GM12878 (cell line): ENCODE data around the gene HNRNPR. TPM values are rescaled to one million over a fixed set of nuclear protein-coding genes. Genes with fewer than 3 reads are reported as not detected.
A peak's percentile ranks its signal among the peaks of the same experiment; 100 is the strongest.

Experiments used
- ATAC-seq: fragments of 200-7000 bp; cut with Tn5 transposase; 3 replicates; pipeline ENCODE4 v1.9.1; 2020; ENCODE audit warnings: mild to moderate bottlenecking, moderate library complexity
- BruUV-seq: library from RNA; stranded (reverse); fragments of 400-500 nt; replicated peaks from 2 replicates; lab custom pipeline; 2021; lab: Mats Ljungman, UMichigan
- CTCF ChIA-PET: fragments of 300-600 bp; sonication (Branson Sonifier 250); formaldehyde crosslinking; extraction: SDS; loops from one replicate; lab custom pipeline; 2021; ENCODE audit warnings: inconsistent platforms; lab: Yijun Ruan, JAX
- POLR2A ChIA-PET: fragments of 350-600 bp; formaldehyde crosslinking; extraction: SDS; loops from one replicate; lab custom pipeline; 2021; ENCODE audit warnings: inconsistent platforms; lab: Charles Lee
- RAD21 ChIA-PET: fragments of 300-600 bp; sonication (Branson Sonifier 250); formaldehyde crosslinking; loops from one replicate; lab custom pipeline; 2023; ENCODE audit warnings: antibody characterized with exemption; ENCODE audit not compliant: unreplicated experiment; lab: Charles Lee
- SMC1A ChIA-PET: fragments of 300-600 bp; sonication (Branson Sonifier 250); formaldehyde crosslinking; loops from one replicate; lab custom pipeline; 2023; ENCODE audit not compliant: unreplicated experiment, uncharacterized antibody; lab: Charles Lee
- DNase-seq: peaks from one replicate; pipeline ENCODE4 v3.0.0-alpha.2; 2011; ENCODE audit warnings: low read depth, low spot score
- FAIRE-seq: peaks from 3 replicates; lab custom pipeline; 2011; peaks lifted over from hg19 to GRCh38; lab: Jason Lieb, UNC
- H2AFZ ChIP-seq: 2 replicates; pipeline ENCODE4 v1.6.0; 2011; ENCODE audit warnings: low read depth, low read length, control low read depth; ENCODE audit not compliant: control insufficient read depth
- H3K27ac ChIP-seq: 2 replicates; pipeline ENCODE4 v1.5.1; 2011; ENCODE audit warnings: control low read depth; ENCODE audit not compliant: control insufficient read depth, insufficient read depth
- H3K27me3 ChIP-seq, 2 experiments: replicated peaks in 1 of 2; 2 replicates each; pipeline versions ENCODE4 v1.6.0 to v1.6.1; 2011; ENCODE audit warnings: low read length in 1 of 2; ENCODE audit not compliant: control insufficient read depth in 2 of 2, insufficient read depth in 2 of 2
- H3K36me3 ChIP-seq, 2 experiments: 2 replicates each; pipeline ENCODE4 v1.5.1; 2011; ENCODE audit warnings: low read length in 1 of 2; ENCODE audit not compliant: control insufficient read depth in 2 of 2, insufficient read depth in 2 of 2
- H3K4me1 ChIP-seq: 2 replicates; pipeline ENCODE4 v1.6.1; 2011; ENCODE audit warnings: mild to moderate bottlenecking, low read length, moderate library complexity, mixed read lengths; ENCODE audit not compliant: control insufficient read depth, insufficient read depth
- H3K4me2 ChIP-seq: 2 replicates; pipeline ENCODE4 v1.6.0; 2011; ENCODE audit warnings: control low read depth; ENCODE audit not compliant: control insufficient read depth, insufficient read depth
- H3K4me3 ChIP-seq: fragments of 200-600 bp; sonication (generic); 2 replicates; pipeline ENCODE4 v1.5.1; 2016
- H3K79me2 ChIP-seq: 2 replicates; pipeline ENCODE4 v1.6.0; 2011; ENCODE audit warnings: low read length; ENCODE audit not compliant: control insufficient read depth, insufficient read depth
- H3K9ac ChIP-seq: 2 replicates; pipeline ENCODE4 v1.8.0; 2011; ENCODE audit warnings: low read length, control low read depth, mixed read lengths; ENCODE audit not compliant: control insufficient read depth, insufficient read depth
- H3K9me3 ChIP-seq: replicated peaks from 3 replicates; pipeline ENCODE4 v1.5.1; 2011; ENCODE audit warnings: mild to moderate bottlenecking, low read length; ENCODE audit not compliant: control insufficient read depth, insufficient read depth
- H4K20me1 ChIP-seq: 2 replicates; pipeline ENCODE4 v1.6.0; 2011; ENCODE audit not compliant: control insufficient read depth, insufficient read depth
- E2F4 ChIP-seq: IDR thresholded peaks from 2 replicates; pipeline ENCODE4 v1.6.1; 2012; ENCODE audit warnings: low read depth, low read length, improper control_type of control experiment
- FOXM1 ChIP-seq: IDR thresholded peaks from 2 replicates; pipeline ENCODE4 v1.6.1; 2012; ENCODE audit warnings: low read depth, mild to moderate bottlenecking, inconsistent platforms, low read length, moderate library complexity
- HSF1 ChIP-seq: fragments of 150-350 bp; IDR thresholded peaks from 2 replicates; pipeline ENCODE4 v1.6.1; 2014; ENCODE audit warnings: mild to moderate bottlenecking, low read depth, low read length
- NR2C1 ChIP-seq: fragments of 450-650 bp; IDR thresholded peaks from 2 replicates; pipeline ENCODE4 v1.6.1; 2017; ENCODE audit warnings: antibody characterized with exemption, mild to moderate bottlenecking, moderate library complexity
- SMARCA5 ChIP-seq: fragments of 450-650 bp; IDR thresholded peaks from 2 replicates; pipeline ENCODE4 v1.6.1; 2017; ENCODE audit warnings: mild to moderate bottlenecking
- STAT1 ChIP-seq: fragments of 450-650 bp; conservative IDR thresholded peaks from 2 replicates; pipeline ENCODE4 v1.6.1; 2014; ENCODE audit warnings: antibody characterized with exemption, mild to moderate bottlenecking
- TCF3 ChIP-seq: IDR thresholded peaks from 2 replicates; pipeline ENCODE4 v1.6.1; 2012; ENCODE audit warnings: low read depth, mild to moderate bottlenecking, low read length, borderline replicate concordance; ENCODE audit not compliant: insufficient read depth
- WGBS: methylation state at CpG from one replicate; pipeline ENCODE4 v1.1.6; 2016; ENCODE audit warnings: low lambda C conversion rate; ENCODE audit not compliant: insufficient replicate concordance, insufficient coverage; ENCODE audit errors: missing lambda C conversion rate; 5-methylcytosine and 5-hydroxymethylcytosine counted together
- in situ Hi-C: fragments of 300-500 bp; cut with MboI; formaldehyde crosslinking; loops from 9 replicates; pipeline ENCODE4 v1.14.3; 2018; ENCODE audit warnings: mixed read lengths
- intact Hi-C: fragments of 100-400 bp; cut with micrococcal nuclease; formaldehyde crosslinking; loops from one replicate; pipeline ENCODE4 v1.14.2; 2022; ENCODE audit not compliant: unreplicated experiment
- polyA plus RNA-seq, 11 experiments: library from polyadenylated mRNA; depleted of rRNA in 4 of 11; unstranded in 6 of 11; stranded (reverse) in 5 of 11; fragments of >200 nt; fragmentation: Nextera tagmentation in 4 of 11; fragmentation: Illumina TruSeq in 1 of 11; extraction: Ambion mirVana in 4 of 11; extraction: Trizol in 1 of 11; gene quantifications; 1 replicate in 1 of 11; 2 replicates in 10 of 11; pipeline versions ENCODE4 v1.2.1 to v1.2.3, GENCODE V29; 2011 to 2016; ENCODE audit warnings: inconsistent platforms in 2 of 11, missing spikeins in 2 of 11, low read depth in 1 of 11
- total RNA-seq, 4 experiments: library from RNA; depleted of rRNA in 3 of 4; stranded (reverse); fragments of >200 nt in 3 of 4; fragmentation: Illumina TruSeq in 1 of 4; extraction: Trizol in 1 of 4; gene quantifications; 2 replicates each; pipeline versions ENCODE4 v1.2.1 to v1.2.3, GENCODE V29; 2013 to 2021

Gene HNRNPR
- total and polyA plus RNA-seq, 10 of the 15 experiments (the other 5 are each of a cell fraction or from before 2014, with no cell fraction given) = 80.5 to 280 (median 218) TPM

GRCh38 chr1:23325393-23325792 is 18.7 kb downstream of the HNRNPR start:
- peaks cover 6 to 44% of the 10 kb centered on the region in 2 experiments for H3K36me3 ChIP-seq
- BruUV-seq = TSS peak; percentile 0
- H3K9ac ChIP-seq = no peak overlapping the region
- H3K4me3 ChIP-seq = no peak overlapping the region
- in situ Hi-C loops (no loop called here), intact Hi-C loops (no loop called here)
- 95% methylated on average over 2 of the region's 2 CpGs for WGBS
- no peaks in the 10 kb centered on the region for H3K9me3 ChIP-seq
- ATAC-seq = no peak
- RAD21 ChIA-PET = no interaction called here
- POLR2A ChIA-PET = no interaction called here
- peaks cover 19% of the 10 kb centered on the region for H3K79me2 ChIP-seq
- no peaks in the 10 kb centered on the region for H3K27me3 ChIP-seq
- SMC1A ChIA-PET = interaction anchor here (0.7 kb wide), 1 partner anchor 151 kb away, joined by 3 read pairs; no protein-coding TSS in a partner anchor
- no peaks in the 10 kb centered on the region for H3K4me1 ChIP-seq
- H3K27ac ChIP-seq = no peak overlapping the region
- no peak overlapping the region for H3K4me2 ChIP-seq
- CTCF ChIA-PET = interaction anchor here (1.1 kb wide), 1 partner anchor 11 kb away, joined by 3 read pairs; no protein-coding TSS in a partner anchor
- H2AFZ ChIP-seq = no peak overlapping the region
- TF ChIP-seq HSF1 = no peak
- TF ChIP-seq SMARCA5 = no peak
- TF ChIP-seq TCF3 = no peak
- no peak for TF ChIP-seq STAT1
- no peak for TF ChIP-seq E2F4
- TF ChIP-seq NR2C1 = no peak
- no peak for TF ChIP-seq FOXM1
- no peaks in the 10 kb centered on the region for H4K20me1 ChIP-seq
- DNase-seq = no peak
- no peak for FAIRE-seq
